NCI-H2196 (cell line): Measurements from ENCODE around the gene ERVMER34-1.

Experiments used
- DNase-seq: peaks from one replicate; lab custom pipeline; 2025; ENCODE audit not compliant: unreplicated experiment; lab: John Stamatoyannopoulos, UW

Gene ERVMER34-1

GRCh38 chr4:52750819-52751486, at the start of gene ERVMER34-1:
Gene ERVMER34-1, minus strand, starts transcription at chr4:52751425. Its CDS starts 5,905 bp downstream, at chr4:52745520.
- DNase-seq: no peak

GRCh38 chr4:52799813-52800212, 48.6 kb upstream of the ERVMER34-1 start:
- no peak for DNase-seq

DNA sequence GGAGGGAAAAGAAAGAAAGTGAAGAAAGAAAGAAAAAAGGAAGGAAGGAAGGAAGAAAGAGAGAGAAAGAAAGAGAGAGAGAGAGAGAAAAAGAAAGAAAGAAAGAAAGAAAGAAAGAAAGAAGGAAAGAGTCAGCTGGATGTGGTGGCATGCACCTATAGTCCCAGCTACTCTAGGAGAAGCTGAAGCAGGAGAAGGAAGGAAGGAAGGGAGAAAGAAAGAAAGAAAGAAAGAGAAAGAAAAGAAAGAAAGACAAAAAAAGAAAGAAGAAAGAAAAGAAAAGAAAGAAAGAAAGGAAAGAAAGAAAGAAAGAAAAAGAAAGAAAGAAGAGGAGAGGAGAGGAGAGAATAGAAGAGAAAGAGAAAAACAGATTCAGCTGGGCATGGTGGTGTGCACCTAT, 44.3 kb upstream of the ERVMER34-1 start:
- DNase-seq: no peak

- no peak for DNase-seq
These were observed 40.7 kb upstream of the ERVMER34-1 start for GRCh38 chr4:52791936-52792335.

DNA sequence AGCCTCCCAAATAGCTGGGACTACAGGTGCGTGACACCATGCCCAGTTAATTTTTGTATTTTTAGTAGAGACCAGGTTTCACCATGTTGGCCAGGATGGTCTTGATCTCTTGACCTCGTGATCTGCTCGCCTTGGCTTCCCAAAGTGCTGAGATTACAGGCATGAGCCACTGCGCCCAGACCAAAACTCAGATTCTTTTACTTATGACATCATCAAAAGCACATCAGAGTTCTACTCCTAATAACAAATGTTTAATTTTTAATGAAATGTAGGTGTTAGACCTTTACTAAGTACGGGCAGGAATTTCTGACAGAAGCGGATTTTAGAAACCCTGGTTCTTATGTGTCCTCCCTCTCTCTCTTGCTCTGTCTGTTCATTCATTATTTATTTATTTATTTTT, 38.5 kb upstream of the ERVMER34-1 start:
- DNase-seq: no peak

GRCh38 chr4:52788806-52789205, 37.6 kb upstream of the ERVMER34-1 start:
- DNase-seq: no peak

GRCh38 chr4:52783069-52783468, 31.8 kb upstream of the ERVMER34-1 start:
- DNase-seq: no peak

GRCh38 chr4:52780617-52781354, 29.6 kb upstream of the ERVMER34-1 start:
- no peak for DNase-seq

DNA sequence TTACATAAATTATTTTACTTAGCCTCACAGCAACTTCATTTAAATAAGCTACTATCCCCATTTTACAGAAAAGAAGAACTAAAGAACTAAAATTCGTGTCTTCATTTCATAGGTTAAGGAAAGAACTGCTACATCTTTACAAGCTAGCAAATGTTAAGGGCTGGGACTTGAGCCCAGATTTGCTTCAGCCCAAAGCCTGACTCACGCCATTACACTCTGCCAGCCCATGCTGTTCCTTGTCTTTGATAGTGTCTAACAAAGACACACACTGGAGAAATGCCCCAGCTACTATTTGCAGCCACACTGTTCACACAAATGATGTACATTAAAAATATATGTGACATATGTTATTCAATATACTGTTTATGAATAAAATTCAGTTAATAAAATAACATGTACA, 29.0 kb upstream of the ERVMER34-1 start:
- no peak for DNase-seq

GRCh38 chr4:52760256-52760655, 9.0 kb upstream of the ERVMER34-1 start:
- DNase-seq: no peak

DNA sequence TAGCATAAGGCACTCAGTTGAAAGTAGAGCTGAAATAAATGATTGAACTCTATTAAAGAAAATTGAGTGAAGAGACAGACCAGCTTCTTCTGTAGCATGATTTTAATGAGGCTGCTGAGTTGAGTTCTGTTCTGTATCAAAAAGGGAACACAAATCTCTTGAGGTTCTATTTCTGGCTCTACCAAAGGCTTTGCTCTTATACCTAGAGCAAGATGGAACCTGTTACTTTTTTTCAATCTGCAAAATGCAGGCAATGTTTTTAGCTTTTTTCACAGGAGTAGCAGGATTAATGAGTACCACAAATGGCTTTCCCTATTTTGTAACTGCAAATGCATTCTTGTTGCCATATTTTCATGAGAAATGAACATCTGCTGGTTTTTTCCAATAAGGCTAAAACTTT, 4.2 kb upstream of the ERVMER34-1 start:
- no peak for DNase-seq

GRCh38 chr4:52752936-52753335, 1.7 kb upstream of the ERVMER34-1 start:
- DNase-seq: no peak

GRCh38 chr4:52751487-52751911, 274 bp upstream of the ERVMER34-1 start:
- DNase-seq: no peak

- no peak for DNase-seq
These were observed 1.0 kb downstream of the ERVMER34-1 start for GRCh38 chr4:52750213-52750612.

GRCh38 chr4:52748432-52748831, 2.8 kb downstream of the ERVMER34-1 start:
- no peak for DNase-seq

DNA sequence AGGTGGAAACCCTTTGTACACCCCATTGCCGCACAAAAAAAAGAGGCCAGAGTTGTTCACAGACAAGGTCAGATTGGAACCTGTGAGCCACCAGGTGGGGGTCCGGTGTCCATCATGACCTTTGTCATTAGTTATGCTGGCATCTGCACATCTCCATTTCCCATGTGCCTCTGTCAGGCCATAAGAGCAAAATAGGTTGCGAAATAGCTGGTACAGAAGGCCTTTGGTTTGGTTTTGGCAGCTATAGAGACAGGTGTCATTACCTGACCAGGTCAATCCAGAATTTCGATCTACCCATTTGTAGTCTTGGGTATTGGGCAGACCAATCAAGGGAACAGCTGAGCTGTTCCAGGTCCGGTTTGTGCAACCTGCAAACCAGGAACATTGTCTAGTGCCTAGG, 6.6 kb downstream of the ERVMER34-1 start:
- no peak for DNase-seq

- DNase-seq: no peak
These were observed 7.7 kb downstream of the ERVMER34-1 start for GRCh38 chr4:52743444-52744019.

- DNase-seq: no peak
These were observed 21.6 kb downstream of the ERVMER34-1 start for GRCh38 chr4:52729586-52729985.

GRCh38 chr4:52728691-52729240, 22.5 kb downstream of the ERVMER34-1 start:
- no peak for DNase-seq

GRCh38 chr4:52726826-52727580, 24.2 kb downstream of the ERVMER34-1 start:
- no peak for DNase-seq
